ENCODE results near the gene CCDC188.

CCDC188 gene

DNA sequence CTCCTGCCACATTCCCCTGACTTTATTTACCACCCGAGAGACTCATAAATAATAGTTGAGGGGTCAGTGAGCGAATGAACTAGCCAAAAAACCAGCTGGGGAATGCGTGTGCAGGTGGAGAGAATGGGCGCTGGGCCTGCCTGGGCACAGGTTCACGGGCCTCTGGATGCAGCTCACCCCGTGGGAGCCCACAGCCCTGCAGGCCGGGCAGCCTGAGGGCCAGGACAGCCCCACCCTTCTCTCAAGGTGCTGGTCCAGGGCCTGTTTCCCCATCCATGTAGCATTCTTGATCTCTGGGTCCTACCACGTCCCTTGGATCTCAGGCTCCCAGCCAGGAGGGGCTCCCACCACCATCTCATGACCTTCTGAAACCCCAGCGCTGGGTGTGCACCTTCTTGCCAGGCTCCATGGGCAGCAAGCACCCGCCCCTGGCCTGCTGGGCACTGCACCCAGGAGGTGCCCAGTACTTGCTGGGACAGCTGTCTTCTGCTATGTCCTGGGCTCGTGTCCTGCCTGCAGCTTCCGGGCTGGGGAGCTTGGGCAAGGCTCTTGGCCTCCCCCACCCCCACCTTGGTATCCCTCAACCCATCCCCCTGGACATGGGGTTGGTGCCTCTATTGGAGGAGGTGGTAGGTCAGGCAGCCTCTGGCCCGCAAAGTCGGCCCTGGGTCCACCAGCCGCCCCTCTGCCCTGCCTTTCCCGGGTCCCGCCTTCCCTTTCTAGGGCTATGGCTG is 43.1 kb upstream of the CCDC188 start:
- Histone ChIP-seq H3K4me3 (no peak overlapping the region), H3K9ac (ENCODE audit: insufficient read length) (no peak overlapping the region), H3K27ac (no peak overlapping the region), H3K9me3 (ENCODE audit: low read depth, low read length) (no peaks in the 10 kb centered on the region), H3K36me3 (ENCODE audit: insufficient read depth, low read length) (no peaks in the 10 kb centered on the region)
- DNase-seq (ENCODE audit: low read depth, low spot score): no peak
- TF ChIP-seq EZH2 (IDR thresholded peaks at IDR 0.05) (no peak), POLR2AphosphoS5 (IDR thresholded peaks at IDR 0.05; ENCODE audit: borderline replicate concordance, low read depth, low read length) (no peak), FOXP2 (optimal IDR thresholded peaks at IDR 0.05; ENCODE audit: control extremely low read depth, extremely low read length, insufficient read depth) (no peak)

- Histone ChIP-seq H3K27ac (no peak overlapping the region), H3K4me3 (no peak overlapping the region), H3K36me3 (ENCODE audit: insufficient read depth, low read length) (no peaks in the 10 kb centered on the region), H3K9ac (ENCODE audit: insufficient read length) (no peak overlapping the region), H3K9me3 (ENCODE audit: low read depth, low read length) (no peaks in the 10 kb centered on the region)
- TF ChIP-seq POLR2AphosphoS5 (IDR thresholded peaks at IDR 0.05; ENCODE audit: borderline replicate concordance, low read depth, low read length) (no peak), EZH2 (IDR thresholded peaks at IDR 0.05) (no peak), FOXP2 (optimal IDR thresholded peaks at IDR 0.05; ENCODE audit: control extremely low read depth, extremely low read length, insufficient read depth) (no peak)
- no peak for DNase-seq (ENCODE audit: low read depth, low spot score)
These were observed 42.3 kb upstream of the CCDC188 start for GRCh38 chr22:20192972-20193760.

GRCh38 chr22:20192293-20192971 is 41.6 kb upstream of the CCDC188 start:
- Histone ChIP-seq H3K9me3 (ENCODE audit: low read depth, low read length) (no peaks in the 10 kb centered on the region), H3K4me3 (no peak overlapping the region), H3K9ac (ENCODE audit: insufficient read length) (no peak overlapping the region), H3K36me3 (ENCODE audit: insufficient read depth, low read length) (no peaks in the 10 kb centered on the region), H3K27ac (no peak overlapping the region)
- DNase-seq (ENCODE audit: low read depth, low spot score): no peak
- TF ChIP-seq FOXP2 (optimal IDR thresholded peaks at IDR 0.05; ENCODE audit: control extremely low read depth, extremely low read length, insufficient read depth) (no peak), EZH2 (IDR thresholded peaks at IDR 0.05) (no peak), POLR2AphosphoS5 (IDR thresholded peaks at IDR 0.05; ENCODE audit: borderline replicate concordance, low read depth, low read length) (no peak)

- no peak overlapping the region for H3K27ac ChIP-seq
- no peaks in the 10 kb centered on the region for H3K9me3 ChIP-seq (ENCODE audit: low read depth, low read length)
- H3K36me3 ChIP-seq (ENCODE audit: insufficient read depth, low read length): no peaks in the 10 kb centered on the region
- H3K9ac ChIP-seq (ENCODE audit: insufficient read length): no peak overlapping the region
- no peak overlapping the region for H3K4me3 ChIP-seq
- no peak for TF ChIP-seq FOXP2 (optimal IDR thresholded peaks at IDR 0.05; ENCODE audit: control extremely low read depth, extremely low read length, insufficient read depth)
- TF ChIP-seq EZH2 (IDR thresholded peaks at IDR 0.05): no peak
- no peak for TF ChIP-seq POLR2AphosphoS5 (IDR thresholded peaks at IDR 0.05; ENCODE audit: borderline replicate concordance, low read depth, low read length)
- no peak for DNase-seq (ENCODE audit: low read depth, low spot score)
These were observed 40.9 kb upstream of the CCDC188 start for GRCh38 chr22:20191803-20192202.

GRCh38 chr22:20191000-20191515 is 40.2 kb upstream of the CCDC188 start:
- Histone ChIP-seq H3K9ac (ENCODE audit: insufficient read length) (no peak overlapping the region), H3K27ac (no peak overlapping the region), H3K36me3 (ENCODE audit: insufficient read depth, low read length) (no peaks in the 10 kb centered on the region), H3K4me3 (no peak overlapping the region), H3K9me3 (ENCODE audit: low read depth, low read length) (no peaks in the 10 kb centered on the region)
- DNase-seq (ENCODE audit: low read depth, low spot score): no peak
- TF ChIP-seq POLR2AphosphoS5 (IDR thresholded peaks at IDR 0.05; ENCODE audit: borderline replicate concordance, low read depth, low read length): no peak
- no peak for TF ChIP-seq EZH2 (IDR thresholded peaks at IDR 0.05)
- no peak for TF ChIP-seq FOXP2 (optimal IDR thresholded peaks at IDR 0.05; ENCODE audit: control extremely low read depth, extremely low read length, insufficient read depth)

- TF ChIP-seq EZH2 (IDR thresholded peaks at IDR 0.05) (no peak), FOXP2 (optimal IDR thresholded peaks at IDR 0.05; ENCODE audit: control extremely low read depth, extremely low read length, insufficient read depth) (no peak), POLR2AphosphoS5 (IDR thresholded peaks at IDR 0.05; ENCODE audit: borderline replicate concordance, low read depth, low read length) (no peak)
- Histone ChIP-seq H3K27ac (no peak overlapping the region), H3K9me3 (ENCODE audit: low read depth, low read length) (no peaks in the 10 kb centered on the region), H3K9ac (ENCODE audit: insufficient read length) (no peak overlapping the region), H3K4me3 (no peak overlapping the region), H3K36me3 (ENCODE audit: insufficient read depth, low read length) (no peaks in the 10 kb centered on the region)
- DNase-seq (ENCODE audit: low read depth, low spot score): no peak
These were observed 37.7 kb upstream of the CCDC188 start for GRCh38 chr22:20188567-20188877.

DNA sequence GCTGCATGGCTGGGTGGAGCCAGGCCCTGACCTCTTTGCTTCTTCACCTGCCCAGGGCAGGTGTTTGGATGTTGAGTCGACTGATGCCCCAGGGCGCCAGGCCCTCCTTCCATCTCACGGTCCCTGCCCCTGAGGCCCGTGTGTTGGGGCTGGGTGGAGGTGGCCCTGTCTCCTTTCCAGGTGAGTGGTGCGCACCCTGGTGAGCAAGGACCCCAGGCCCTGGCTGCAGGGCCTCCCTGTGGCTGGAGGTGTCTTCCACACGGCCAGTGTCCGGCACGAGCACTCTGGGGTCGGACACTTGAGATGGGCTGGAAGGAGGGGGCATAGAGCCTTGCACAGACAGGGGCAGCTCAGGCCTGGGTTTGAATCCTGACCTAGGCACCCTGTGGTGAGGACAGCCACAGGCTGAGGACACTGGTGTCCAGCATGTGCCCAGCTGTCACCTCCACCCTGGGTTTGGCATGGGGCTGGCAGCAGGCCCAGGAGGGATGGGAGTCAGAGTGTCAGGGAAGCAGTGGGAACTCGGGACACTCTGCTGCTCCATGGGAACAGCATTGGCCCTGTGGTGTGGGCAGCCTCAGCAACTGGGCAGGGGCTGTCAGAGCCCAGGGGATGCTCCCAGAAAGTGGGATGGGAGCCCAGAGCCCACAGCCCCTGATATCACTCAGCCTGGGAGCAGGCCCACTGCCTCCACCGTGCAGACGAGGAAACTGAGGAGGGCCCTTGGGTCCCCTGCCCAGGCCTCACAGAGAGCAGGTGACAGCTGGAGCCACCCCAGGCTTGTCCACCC is 37.1 kb upstream of the CCDC188 start:
- H3K9ac ChIP-seq (ENCODE audit: insufficient read length): no peak overlapping the region
- DNase-seq (ENCODE audit: low read depth, low spot score): no peak

More for the DNA sequence above, 37.1 kb upstream of the CCDC188 start:
- no peak overlapping the region for H3K4me3 ChIP-seq
- TF ChIP-seq POLR2AphosphoS5 (IDR thresholded peaks at IDR 0.05; ENCODE audit: borderline replicate concordance, low read depth, low read length) (no peak), EZH2 (IDR thresholded peaks at IDR 0.05) (no peak), FOXP2 (optimal IDR thresholded peaks at IDR 0.05; ENCODE audit: control extremely low read depth, extremely low read length, insufficient read depth) (no peak)
- no peaks in the 10 kb centered on the region for H3K36me3 ChIP-seq (ENCODE audit: insufficient read depth, low read length)
- H3K9me3 ChIP-seq (ENCODE audit: low read depth, low read length): no peaks in the 10 kb centered on the region
- no peak overlapping the region for H3K27ac ChIP-seq
